H9 (cell line): ENCODE data around the gene SENP7. TPM values are rescaled to one million over a fixed set of nuclear protein-coding genes. Genes with fewer than 3 reads are reported as not detected.

Source experiments
- DNase-seq: peaks from one replicate; pipeline ENCODE4 v3.0.0-alpha.2; 2017
- H2AFZ ChIP-seq: one replicate; pipeline ENCODE4 v1.6.1; 2013; ENCODE audit warnings: mild to moderate bottlenecking, low read length, control low read depth, moderate library complexity
- H2AK5ac ChIP-seq: 2 replicates; pipeline ENCODE4 v1.6.1; 2013; ENCODE audit warnings: low read length, control low read depth, mixed read lengths; ENCODE audit not compliant: insufficient read length
- H2BK120ac ChIP-seq: one replicate; pipeline ENCODE4 v1.6.1; 2013; ENCODE audit warnings: low read depth, mild to moderate bottlenecking, low read length, control low read depth, inconsistent platforms; ENCODE audit not compliant: poor library complexity, severe bottlenecking
- H2BK12ac ChIP-seq: 2 replicates; pipeline ENCODE4 v1.6.1; 2013; ENCODE audit warnings: low read length, control low read depth, mixed read lengths, low read depth; ENCODE audit not compliant: insufficient read length
- H2BK15ac ChIP-seq: 2 replicates; pipeline ENCODE4 v1.6.1; 2013; ENCODE audit warnings: low read depth, low read length, control low read depth
- H2BK20ac ChIP-seq: one replicate; pipeline ENCODE4 v1.6.1; 2013; ENCODE audit warnings: low read depth, mild to moderate bottlenecking, low read length, control low read depth, inconsistent platforms; ENCODE audit not compliant: poor library complexity, severe bottlenecking
- H2BK5ac ChIP-seq: 2 replicates; pipeline ENCODE4 v1.6.1; 2013; ENCODE audit warnings: low read length, control low read depth, mixed read lengths; ENCODE audit not compliant: insufficient read length
- H3K14ac ChIP-seq: 2 replicates; pipeline ENCODE4 v1.6.1; 2013; ENCODE audit warnings: low read length, control low read depth; ENCODE audit not compliant: insufficient read depth
- H3K18ac ChIP-seq: 2 replicates; pipeline ENCODE4 v1.6.1; 2013; ENCODE audit warnings: low read depth, mild to moderate bottlenecking, mixed read lengths, low read length, control low read depth; ENCODE audit not compliant: insufficient read length
- H3K23ac ChIP-seq: 2 replicates; pipeline ENCODE4 v1.6.1; 2013; ENCODE audit warnings: low read length, control low read depth, mixed read lengths, low read depth; ENCODE audit not compliant: insufficient read length
- H3K23me2 ChIP-seq: 2 replicates; pipeline ENCODE4 v1.6.1; 2013; ENCODE audit warnings: low read depth, mild to moderate bottlenecking, mixed read lengths, low read length, control low read depth; ENCODE audit not compliant: insufficient read length, poor library complexity, severe bottlenecking
- H3K27ac ChIP-seq: 2 replicates; pipeline ENCODE4 v1.5.1; 2013; ENCODE audit warnings: low read length, control low read depth, mixed read lengths, low read depth; ENCODE audit not compliant: insufficient read length
- H3K27me3 ChIP-seq: 2 replicates; pipeline ENCODE4 v1.6.1; 2013; ENCODE audit warnings: low read length, control low read depth, inconsistent platforms; ENCODE audit not compliant: insufficient read depth
- H3K4ac ChIP-seq: 2 replicates; pipeline ENCODE4 v1.6.1; 2013; ENCODE audit warnings: low read depth, mild to moderate bottlenecking, control low read depth, inconsistent platforms, low read length, moderate library complexity
- H3K4me1 ChIP-seq: 2 replicates; pipeline ENCODE4 v1.6.1; 2013; ENCODE audit warnings: low read length, control low read depth, inconsistent platforms; ENCODE audit not compliant: insufficient read depth
- H3K4me2 ChIP-seq: 2 replicates; pipeline ENCODE4 v1.6.1; 2013; ENCODE audit warnings: low read length, control low read depth, mixed read lengths; ENCODE audit not compliant: insufficient read length, insufficient read depth
- H3K56ac ChIP-seq: 2 replicates; pipeline ENCODE4 v1.6.1; 2013; ENCODE audit warnings: low read depth, mild to moderate bottlenecking, mixed read lengths, low read length, control low read depth; ENCODE audit not compliant: insufficient read length
- H3K79me1 ChIP-seq: 2 replicates; pipeline ENCODE4 v1.6.1; 2013; ENCODE audit warnings: low read depth, mild to moderate bottlenecking, moderate library complexity, low read length, control low read depth, inconsistent platforms; ENCODE audit not compliant: insufficient read depth, poor library complexity, severe bottlenecking
- H3K79me2 ChIP-seq: 2 replicates; pipeline ENCODE4 v1.6.1; 2013; ENCODE audit warnings: low read length, control low read depth, inconsistent platforms; ENCODE audit not compliant: insufficient read depth
- H3K9ac ChIP-seq: 2 replicates; pipeline ENCODE4 v1.6.1; 2013; ENCODE audit warnings: low read length, control low read depth, mixed read lengths; ENCODE audit not compliant: insufficient read length; ENCODE audit errors: extremely low read depth
- H3K9me3 ChIP-seq: one replicate; pipeline ENCODE4 v1.6.1; 2013; ENCODE audit warnings: low read depth, low read length, inconsistent platforms; ENCODE audit not compliant: control insufficient read depth
- H3T11ph ChIP-seq: one replicate; pipeline ENCODE4 v1.6.1; 2013; ENCODE audit warnings: mild to moderate bottlenecking, low read length, control low read depth, inconsistent platforms
- H4K20me1 ChIP-seq: one replicate; pipeline ENCODE4 v1.6.1; 2013; ENCODE audit not compliant: control insufficient read depth, insufficient read length, insufficient read depth
- H4K5ac ChIP-seq: 2 replicates; pipeline ENCODE4 v1.6.1; 2013; ENCODE audit warnings: low read depth, mild to moderate bottlenecking, mixed read lengths, low read length, control low read depth; ENCODE audit not compliant: insufficient read length
- H4K8ac ChIP-seq: replicated peaks from 2 replicates; pipeline ENCODE4 v1.6.1; 2013; ENCODE audit warnings: low read length, control low read depth, mixed read lengths, low read depth; ENCODE audit not compliant: insufficient read length
- H4K91ac ChIP-seq: 2 replicates; pipeline ENCODE4 v1.6.1; 2013; ENCODE audit warnings: low read depth, mild to moderate bottlenecking, moderate library complexity, mixed read lengths, low read length, control low read depth; ENCODE audit not compliant: insufficient read length
- H3K27ac Mint-ChIP-seq, 3 experiments: 2 replicates in 2 of 3; 3 replicates in 1 of 3; pipeline ENCODE4 v1.8.0; 2020 to 2021; ENCODE audit warnings: mixed read lengths in 3 of 3, mild to moderate bottlenecking in 1 of 3, moderate library complexity in 1 of 3
- H3K27me3 Mint-ChIP-seq: 2 replicates; pipeline ENCODE4 v1.8.0; 2021; ENCODE audit warnings: low read depth, mild to moderate bottlenecking, moderate library complexity, mixed read lengths
- H3K36me3 Mint-ChIP-seq, 3 experiments: 2 replicates in 2 of 3; 3 replicates in 1 of 3; pipeline ENCODE4 v1.8.0; 2020 to 2021; ENCODE audit warnings: low read depth in 3 of 3, mixed read lengths in 3 of 3; ENCODE audit not compliant: insufficient read depth in 1 of 3
- H3K4me1 Mint-ChIP-seq, 2 experiments: 2 replicates each; pipeline ENCODE4 v1.8.0; 2020; ENCODE audit warnings: mixed read lengths in 2 of 2
- H3K4me3 Mint-ChIP-seq, 2 experiments: 2 replicates in 1 of 2; 3 replicates in 1 of 2; pipeline ENCODE4 v1.8.0; 2020 to 2021; ENCODE audit warnings: mild to moderate bottlenecking in 2 of 2, mixed read lengths in 2 of 2, moderate library complexity in 1 of 2
- H3K9me3 Mint-ChIP-seq, 2 experiments: 2 replicates in 1 of 2; 3 replicates in 1 of 2; pipeline ENCODE4 v1.8.0; 2020; ENCODE audit warnings: mild to moderate bottlenecking in 2 of 2, mixed read lengths in 2 of 2, moderate library complexity in 1 of 2
- CTCF ChIP-seq: fragments of 200-600 bp; sonication (generic); conservative IDR thresholded peaks from 3 replicates; pipeline ENCODE4 v1.8.0; 2021; ENCODE audit warnings: antibody characterized with exemption, mild to moderate bottlenecking
- WGBS: extraction: QIAGEN DNeasy Blood & Tissue Kit; methylation state at CpG from one replicate; pipeline ENCODE4 v1.1.7; 2013; ENCODE audit warnings: missing lambda C conversion rate, low lambda C conversion rate, mixed read lengths; ENCODE audit not compliant: insufficient read length; ENCODE audit errors: extremely low coverage; 5-methylcytosine and 5-hydroxymethylcytosine counted together
- long read RNA-seq: library from polyadenylated mRNA; unstranded; transcript quantifications from one replicate; pipeline ENCODE4 v2.0.0, GENCODE V29; 2020
- total RNA-seq: library from RNA; stranded (reverse); gene quantifications from 2 replicates; pipeline ENCODE4 v1.2.1, GENCODE V29; 2021

Gene SENP7
- 8.0 and 8.4 TPM in 2 replicates for total RNA-seq
- long read RNA-seq, partial matches to known transcripts, result 3 of 10 reads
- long read RNA-seq, other reads (novel, unspliced or antisense), result 7 of 10 reads

- peak within 1 kb of the TSS; percentile 72 for H3K18ac ChIP-seq
- H2BK12ac ChIP-seq, result no peak within 1 kb of the TSS
- Mint-ChIP-seq H3K4me3 (peak within 1 kb of the TSS; percentile 87 to 96), H3K9me3 (peaks cover 0 to 2% of the 10 kb centered on the region in 2 experiments; a peak in 1 of 5 replicates), H3K4me1 (peaks cover 8 to 10% of the 10 kb centered on the region in 2 experiments), H3K36me3 (peaks cover 0 to 2% (median 0%) of the 10 kb centered on the region in 3 experiments; a peak in 2 of 7 replicates), H3K27me3 (no peaks in the 10 kb centered on the region; the same call in 1 of the 2 replicates), H3K27ac (peak within 1 kb of the TSS; percentile 98 to 99 (median 98))
- H3K79me1 ChIP-seq, result no peaks in the 10 kb centered on the region
- WGBS, result no CpG with 5 or more reads among the region's 54 CpGs
- H3K27me3 ChIP-seq, result no peaks in the 10 kb centered on the region
- no peak within 1 kb of the TSS for H3K4ac ChIP-seq
- H4K91ac ChIP-seq, result no peak within 1 kb of the TSS
- peaks cover 4% of the 10 kb centered on the region for H3K23me2 ChIP-seq
- no peak within 1 kb of the TSS for H2BK20ac ChIP-seq
- H2BK15ac ChIP-seq, result no peak within 1 kb of the TSS
- no peak within 1 kb of the TSS for H3K14ac ChIP-seq
- H3K23ac ChIP-seq, result no peak within 1 kb of the TSS
- no peak for TF ChIP-seq CTCF
- peak within 1 kb of the TSS; percentile 100 for H2AFZ ChIP-seq
- no peak within 1 kb of the TSS for H4K5ac ChIP-seq
- H4K8ac ChIP-seq, result no peak within 1 kb of the TSS
- peak within 1 kb of the TSS; percentile 74 for H3K9ac ChIP-seq
- DNase-seq, result peak; percentile 83
- no peak within 1 kb of the TSS for H3K56ac ChIP-seq
- H2AK5ac ChIP-seq, result no peak within 1 kb of the TSS
- no peaks in the 10 kb centered on the region for H3K9me3 ChIP-seq
- no peaks in the 10 kb centered on the region for H3K79me2 ChIP-seq
- no peak within 1 kb of the TSS for H3T11ph ChIP-seq
- no peak within 1 kb of the TSS for H2BK120ac ChIP-seq
- no peaks in the 10 kb centered on the region for H3K4me1 ChIP-seq
- no peak within 1 kb of the TSS for H2BK5ac ChIP-seq
- peak within 1 kb of the TSS; percentile 62 for H3K27ac ChIP-seq
- peak within 1 kb of the TSS; percentile 58 for H3K4me2 ChIP-seq
- no peaks in the 10 kb centered on the region for H4K20me1 ChIP-seq
Observed at GRCh38 chr3:101512646-101513418, at the start of gene SENP7. TSS of gene SENP7 (minus strand) at chr3:101513212. CDS start at chr3:101513130, 82 bp downstream.
